ENCODE measurements around the gene CAMK4.

DNA sequence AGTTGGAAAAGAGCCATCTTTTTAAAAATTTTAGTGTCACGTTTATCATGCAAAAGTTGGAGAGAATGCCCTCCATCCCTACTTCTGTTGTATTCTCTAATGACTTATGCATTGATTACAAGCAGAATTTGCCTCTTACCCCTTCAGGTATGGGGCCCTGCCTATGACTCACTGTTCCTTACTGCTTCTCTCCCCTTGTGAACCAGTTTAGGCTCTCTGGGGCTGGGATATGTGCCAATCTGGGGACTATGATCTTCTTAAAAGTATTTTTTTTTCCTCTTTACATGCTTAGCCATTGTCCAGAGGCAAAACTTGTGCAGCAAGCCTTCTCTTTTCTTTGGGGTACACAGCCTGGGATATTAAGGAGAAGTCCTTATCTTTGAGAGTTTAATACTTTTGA, 37.4 kb downstream of the CAMK4 start:
- TF ChIP-seq, protein P1, sequence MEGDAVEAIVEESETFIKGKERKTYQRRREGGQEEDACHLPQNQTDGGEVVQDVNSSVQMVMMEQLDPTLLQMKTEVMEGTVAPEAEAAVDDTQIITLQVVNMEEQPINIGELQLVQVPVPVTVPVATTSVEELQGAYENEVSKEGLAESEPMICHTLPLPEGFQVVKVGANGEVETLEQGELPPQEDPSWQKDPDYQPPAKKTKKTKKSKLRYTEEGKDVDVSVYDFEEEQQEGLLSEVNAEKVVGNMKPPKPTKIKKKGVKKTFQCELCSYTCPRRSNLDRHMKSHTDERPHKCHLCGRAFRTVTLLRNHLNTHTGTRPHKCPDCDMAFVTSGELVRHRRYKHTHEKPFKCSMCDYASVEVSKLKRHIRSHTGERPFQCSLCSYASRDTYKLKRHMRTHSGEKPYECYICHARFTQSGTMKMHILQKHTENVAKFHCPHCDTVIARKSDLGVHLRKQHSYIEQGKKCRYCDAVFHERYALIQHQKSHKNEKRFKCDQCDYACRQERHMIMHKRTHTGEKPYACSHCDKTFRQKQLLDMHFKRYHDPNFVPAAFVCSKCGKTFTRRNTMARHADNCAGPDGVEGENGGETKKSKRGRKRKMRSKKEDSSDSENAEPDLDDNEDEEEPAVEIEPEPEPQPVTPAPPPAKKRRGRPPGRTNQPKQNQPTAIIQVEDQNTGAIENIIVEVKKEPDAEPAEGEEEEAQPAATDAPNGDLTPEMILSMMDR (IDR thresholded peaks at IDR 0.05): no peak
- TF ChIP-seq POLR2A (IDR thresholded peaks at IDR 0.05) (no peak), POLR2AphosphoS5 (IDR thresholded peaks at IDR 0.05) (no peak), EP300 (IDR thresholded peaks at IDR 0.05) (no peak)

Measured in gastroesophageal sphincter (tissue), 3 donors.